HG02938 (cell line): ENCODE results near the gene TMEM43.

Experiments
- ATAC-seq: cut with Tn5 transposase; IDR thresholded peaks from one replicate; pipeline ENCODE4 v1.9.1; 2021; ENCODE audit warnings: mild to moderate bottlenecking, moderate library complexity; ENCODE audit not compliant: unreplicated experiment

The TMEM43 gene

DNA sequence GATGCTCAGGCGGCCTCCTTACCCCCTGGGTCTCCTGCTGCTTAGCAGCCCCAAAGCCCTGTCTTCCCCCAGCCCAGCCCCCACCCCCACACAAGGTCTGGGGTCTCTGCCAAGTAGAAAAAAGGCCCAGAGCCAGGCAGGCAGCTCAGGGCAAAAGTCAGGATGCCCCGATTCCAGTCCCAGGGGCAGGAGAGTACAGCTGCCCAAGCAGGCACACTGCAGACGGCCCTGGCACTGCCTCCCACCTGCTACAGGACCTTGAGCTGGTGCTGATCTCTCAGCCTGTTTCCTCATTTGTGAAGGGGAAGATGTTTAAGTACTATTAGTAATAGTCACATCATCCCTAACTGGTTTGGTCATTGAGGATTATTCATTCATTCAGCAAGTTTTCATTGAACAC is 12.6 kb downstream of the TMEM43 start:
- no peak for ATAC-seq

DNA sequence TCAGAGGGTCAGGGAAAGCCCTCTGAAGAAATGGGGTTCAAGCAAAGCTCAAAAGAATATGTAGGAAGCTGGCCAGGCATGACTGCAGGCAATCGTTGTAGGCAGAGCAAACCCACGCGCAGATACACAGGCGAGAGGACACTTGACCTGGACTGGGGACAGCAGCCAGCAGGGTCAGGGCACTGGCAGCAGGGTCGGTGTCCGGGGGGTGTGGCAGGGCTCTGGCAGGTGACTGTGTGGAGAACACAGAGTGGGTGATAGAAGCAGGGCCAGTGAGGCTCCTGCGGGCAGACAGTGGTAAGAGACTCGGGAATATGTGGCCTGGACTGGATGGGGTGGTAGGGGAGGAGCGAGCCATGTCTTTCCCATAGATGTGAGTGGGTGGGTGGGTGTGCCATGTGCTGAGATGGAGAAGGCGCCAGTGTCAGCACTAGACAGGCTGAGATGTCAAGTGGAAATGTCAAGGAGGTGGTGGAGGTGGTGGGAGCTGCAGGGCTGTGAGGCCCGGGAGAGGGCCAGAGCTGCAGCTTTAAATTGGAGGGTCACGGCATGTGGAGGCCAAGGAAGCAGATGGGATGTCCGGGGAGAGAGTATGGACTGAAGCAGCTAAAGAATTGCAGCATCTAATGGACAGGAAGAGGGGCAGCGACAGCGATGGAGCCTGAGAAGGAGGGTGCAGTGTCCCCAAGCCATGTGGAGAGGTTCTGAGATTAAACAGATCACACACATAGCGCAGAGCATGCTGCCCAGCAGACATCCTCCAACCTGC is 13.4 kb downstream of the TMEM43 start:
- ATAC-seq, result no peak

DNA sequence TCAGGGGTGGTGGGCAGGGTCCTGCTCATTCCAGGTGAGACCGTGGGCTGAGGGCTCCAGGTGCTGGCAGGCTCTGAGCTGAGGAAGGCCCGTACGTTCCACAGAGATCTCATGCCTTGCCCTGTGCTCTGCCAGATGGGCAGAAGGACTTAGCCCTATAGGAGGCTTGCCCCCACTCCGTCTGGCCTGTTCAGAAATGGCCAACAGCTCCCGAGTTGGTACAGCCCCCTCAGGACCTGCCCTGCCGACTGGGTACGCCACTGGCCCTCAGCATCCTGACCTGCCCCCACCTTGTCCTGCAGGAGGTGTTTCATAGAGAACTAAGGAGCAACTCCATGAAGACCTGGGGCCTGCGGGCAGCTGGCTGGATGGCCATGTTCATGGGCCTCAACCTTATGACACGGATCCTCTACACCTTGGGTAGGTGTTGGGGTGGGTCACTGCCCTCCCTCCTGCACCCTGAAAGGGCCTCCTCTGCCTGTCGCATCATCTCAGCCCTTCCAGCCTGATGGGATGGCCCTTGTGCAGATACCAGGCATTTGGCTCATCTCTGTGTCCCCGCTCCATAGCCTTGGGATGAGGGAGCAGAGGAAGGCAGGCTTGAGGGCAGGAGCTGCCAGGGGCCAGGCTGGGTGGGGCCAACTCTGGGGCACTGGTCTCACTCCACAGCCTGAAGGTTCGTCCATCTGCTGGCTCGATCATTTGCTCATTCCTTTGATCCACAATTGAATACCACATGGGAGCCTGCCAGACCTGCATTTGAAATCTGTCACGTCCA is 14.2 kb downstream of the TMEM43 start:
- no peak for ATAC-seq

- ATAC-seq, result no peak
Measured at GRCh38 chr3:14139771-14140170, 14.9 kb downstream of the TMEM43 start.

DNA sequence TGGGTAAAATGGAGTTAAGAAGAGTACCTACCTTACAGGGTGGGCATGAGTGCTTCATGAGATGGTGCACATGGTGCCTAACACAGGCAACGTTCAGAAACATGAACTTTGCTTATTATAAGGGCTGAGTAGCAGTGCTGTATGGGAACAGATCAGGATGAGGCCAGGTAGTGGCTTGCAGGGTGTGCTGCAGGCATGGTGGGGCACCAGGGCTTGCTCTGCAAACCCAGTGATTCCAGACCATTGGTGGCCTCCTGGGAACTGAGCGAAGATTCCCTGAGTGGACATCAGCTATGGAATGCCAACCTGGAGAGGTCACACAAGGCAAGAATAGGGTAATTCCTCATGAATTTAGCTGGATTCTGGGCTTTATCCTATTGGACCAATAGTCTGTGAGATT is 15.8 kb downstream of the TMEM43 start:
- no peak for ATAC-seq

- ATAC-seq, result no peak
Measured at GRCh38 chr3:14141144-14141543, 16.3 kb downstream of the TMEM43 start.

DNA sequence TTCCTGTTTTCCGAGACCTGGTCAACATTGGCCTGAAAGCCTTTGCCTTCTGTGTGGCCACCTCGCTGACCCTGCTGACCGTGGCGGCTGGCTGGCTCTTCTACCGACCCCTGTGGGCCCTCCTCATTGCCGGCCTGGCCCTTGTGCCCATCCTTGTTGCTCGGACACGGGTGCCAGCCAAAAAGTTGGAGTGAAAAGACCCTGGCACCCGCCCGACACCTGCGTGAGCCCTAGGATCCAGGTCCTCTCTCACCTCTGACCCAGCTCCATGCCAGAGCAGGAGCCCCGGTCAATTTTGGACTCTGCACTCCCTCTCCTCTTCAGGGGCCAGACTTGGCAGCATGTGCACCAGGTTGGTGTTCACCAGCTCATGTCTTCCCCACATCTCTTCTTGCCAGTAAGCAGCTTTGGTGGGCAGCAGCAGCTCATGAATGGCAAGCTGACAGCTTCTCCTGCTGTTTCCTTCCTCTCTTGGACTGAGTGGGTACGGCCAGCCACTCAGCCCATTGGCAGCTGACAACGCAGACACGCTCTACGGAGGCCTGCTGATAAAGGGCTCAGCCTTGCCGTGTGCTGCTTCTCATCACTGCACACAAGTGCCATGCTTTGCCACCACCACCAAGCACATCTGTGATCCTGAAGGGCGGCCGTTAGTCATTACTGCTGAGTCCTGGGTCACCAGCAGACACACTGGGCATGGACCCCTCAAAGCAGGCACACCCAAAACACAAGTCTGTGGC is 16.9 kb downstream of the TMEM43 start:
- ATAC-seq, result no peak

DNA sequence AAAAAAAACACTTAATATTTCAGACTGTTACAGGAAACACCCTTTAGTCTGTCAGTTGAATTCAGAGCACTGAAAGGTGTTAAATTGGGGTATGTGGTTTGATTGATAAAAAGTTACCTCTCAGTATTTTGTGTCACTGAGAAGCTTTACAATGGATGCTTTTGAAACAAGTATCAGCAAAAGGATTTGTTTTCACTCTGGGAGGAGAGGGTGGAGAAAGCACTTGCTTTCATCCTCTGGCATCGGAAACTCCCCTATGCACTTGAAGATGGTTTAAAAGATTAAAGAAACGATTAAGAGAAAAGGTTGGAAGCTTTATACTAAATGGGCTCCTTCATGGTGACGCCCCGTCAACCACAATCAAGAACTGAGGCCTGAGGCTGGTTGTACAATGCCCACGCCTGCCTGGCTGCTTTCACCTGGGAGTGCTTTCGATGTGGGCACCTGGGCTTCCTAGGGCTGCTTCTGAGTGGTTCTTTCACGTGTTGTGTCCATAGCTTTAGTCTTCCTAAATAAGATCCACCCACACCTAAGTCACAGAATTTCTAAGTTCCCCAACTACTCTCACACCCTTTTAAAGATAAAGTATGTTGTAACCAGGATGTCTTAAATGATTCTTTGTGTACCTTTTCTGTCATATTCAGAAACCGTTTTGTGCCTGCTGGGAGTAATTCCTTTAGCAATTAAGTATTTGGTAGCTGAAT is 17.9 kb downstream of the TMEM43 start:
- ATAC-seq, result no peak

DNA sequence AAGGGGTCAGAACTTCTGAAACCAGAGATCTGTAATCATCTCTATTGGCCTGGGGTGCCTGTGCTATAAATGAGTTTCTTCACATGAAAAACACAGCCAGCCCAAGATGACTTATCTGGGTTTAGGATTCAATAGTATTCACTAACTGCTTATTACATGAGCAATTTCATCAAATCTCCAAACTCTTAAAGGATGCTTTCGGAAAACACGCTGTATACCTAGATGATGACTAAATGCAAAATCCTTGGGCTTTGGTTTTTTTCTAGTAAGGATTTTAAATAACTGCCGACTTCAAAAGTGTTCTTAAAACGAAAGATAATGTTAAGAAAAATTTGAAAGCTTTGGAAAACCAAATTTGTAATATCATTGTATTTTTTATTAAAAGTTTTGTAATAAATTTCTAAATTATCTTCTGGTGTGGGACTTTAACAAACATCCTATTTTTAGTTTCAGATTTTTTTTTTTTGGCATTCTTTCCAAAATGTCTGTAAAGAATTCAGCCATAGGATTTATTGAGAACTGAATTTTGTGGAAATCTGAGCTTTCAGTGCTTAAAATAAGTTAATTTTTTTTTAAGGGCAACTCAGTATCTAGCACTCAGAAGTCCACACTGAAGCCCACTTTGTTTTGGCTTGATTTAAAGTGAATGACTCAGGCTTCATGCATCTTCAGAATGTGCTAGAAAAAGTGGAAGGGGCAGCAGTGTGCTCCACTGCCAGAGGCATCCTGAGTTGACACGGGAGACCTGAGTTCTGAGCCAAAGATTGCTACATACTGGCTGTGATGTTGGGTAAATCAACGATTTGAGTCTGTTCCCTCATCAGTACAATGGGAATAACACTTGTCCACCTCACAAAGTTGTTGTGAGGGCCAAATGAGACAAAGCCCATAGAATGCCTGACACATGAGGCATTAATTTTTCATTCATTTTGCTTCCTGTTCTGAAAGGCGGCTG is 18.7 kb downstream of the TMEM43 start:
- no peak for ATAC-seq

GRCh38 chr3:14144423-14145075 is 19.7 kb downstream of the TMEM43 start:
- peak; percentile 89 for ATAC-seq

DNA sequence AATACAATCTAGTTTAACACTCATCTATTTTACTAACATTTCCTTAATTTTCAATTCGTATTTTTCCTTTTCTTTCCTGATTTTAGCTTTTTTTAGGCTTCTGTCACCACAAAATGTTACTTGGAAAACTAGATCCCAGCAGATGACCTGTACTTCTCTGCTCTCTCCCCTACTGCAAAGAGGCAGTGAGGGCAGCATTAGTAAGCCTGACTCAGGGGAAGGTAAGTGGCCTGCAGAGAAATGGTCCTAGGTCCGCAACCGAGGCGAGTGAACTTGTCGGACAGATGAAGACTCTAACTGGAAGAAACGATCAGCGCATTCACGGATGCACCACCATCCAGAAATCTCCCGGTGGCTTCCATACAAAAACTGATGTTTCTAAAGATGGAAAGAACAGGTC is 20.4 kb downstream of the TMEM43 start:
- ATAC-seq, result no peak

DNA sequence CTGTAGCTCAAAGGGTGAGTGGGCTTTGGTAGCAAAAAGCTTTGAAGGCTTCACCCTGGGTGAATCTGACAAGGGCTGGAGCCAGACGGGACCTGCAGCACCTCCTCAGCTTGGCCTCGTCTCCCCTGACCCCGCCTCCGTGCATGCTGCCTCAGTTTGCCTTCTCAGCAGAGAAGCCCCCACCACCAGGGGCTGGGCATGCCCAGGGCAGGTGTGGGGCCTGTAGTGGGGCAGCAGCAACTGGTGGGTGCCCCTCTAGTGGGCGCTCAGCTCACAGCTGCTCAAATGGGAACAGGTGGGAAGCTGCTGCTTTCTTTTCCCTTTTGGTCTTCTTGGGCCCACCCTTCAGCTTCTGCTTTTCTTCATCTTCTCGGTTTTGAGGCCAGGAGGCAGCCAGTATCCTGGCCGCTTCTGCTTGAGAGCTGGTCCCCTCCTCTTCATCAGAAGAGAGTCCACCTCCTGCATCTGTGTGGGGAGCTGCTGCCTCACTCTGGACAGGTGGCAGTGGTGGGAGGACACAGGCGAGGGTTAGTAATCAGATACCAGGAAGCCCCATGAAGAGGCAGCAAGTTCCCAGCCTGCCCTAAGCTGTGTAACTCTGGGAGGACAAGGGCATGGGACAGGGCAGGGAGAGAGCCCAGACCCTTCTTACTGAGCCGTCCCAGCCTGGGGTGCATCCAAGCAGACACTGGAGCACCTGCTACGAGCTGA is 21.0 kb downstream of the TMEM43 start:
- ATAC-seq, result no peak

- no peak for ATAC-seq
Measured at GRCh38 chr3:14146381-14147065, 21.7 kb downstream of the TMEM43 start.

DNA sequence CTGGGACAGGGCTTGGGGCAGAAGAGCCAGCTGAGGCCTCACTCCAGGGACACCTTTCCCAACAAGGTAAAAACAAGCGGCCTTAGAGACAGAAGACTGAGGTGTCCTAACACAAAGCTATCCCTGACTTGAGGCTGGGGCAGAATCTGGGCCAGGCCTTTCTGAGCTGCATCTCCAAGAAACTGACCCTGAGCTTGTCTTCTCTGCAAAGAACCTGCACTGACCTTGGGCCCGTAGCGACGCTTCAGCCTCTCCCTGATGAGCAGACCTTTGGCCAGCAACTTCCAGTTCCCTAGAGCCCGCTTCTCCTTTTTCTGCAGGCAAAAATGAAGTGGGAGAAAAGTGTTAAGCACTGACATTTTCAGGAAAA is 22.2 kb downstream of the TMEM43 start:
- no peak for ATAC-seq

DNA sequence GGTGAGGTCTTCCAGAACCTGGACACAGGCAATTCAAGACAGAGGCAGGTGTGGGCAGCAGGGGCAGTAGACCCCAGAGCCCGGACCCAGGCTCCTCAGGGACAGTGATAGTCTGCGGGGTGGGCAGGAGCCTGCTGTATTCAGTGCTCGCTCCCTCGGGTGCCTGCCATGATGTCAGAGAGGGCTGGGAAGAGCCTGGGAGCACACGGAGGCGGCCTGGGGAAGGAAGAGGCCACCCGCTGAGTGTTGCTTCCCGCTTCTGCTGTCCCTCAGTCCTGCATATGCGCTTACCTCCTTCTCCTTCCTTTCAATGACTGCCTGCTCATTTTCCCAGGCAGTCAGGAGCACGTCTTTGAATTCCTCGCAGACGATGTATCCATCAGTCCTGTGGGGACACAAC is 22.8 kb downstream of the TMEM43 start:
- no peak for ATAC-seq

DNA sequence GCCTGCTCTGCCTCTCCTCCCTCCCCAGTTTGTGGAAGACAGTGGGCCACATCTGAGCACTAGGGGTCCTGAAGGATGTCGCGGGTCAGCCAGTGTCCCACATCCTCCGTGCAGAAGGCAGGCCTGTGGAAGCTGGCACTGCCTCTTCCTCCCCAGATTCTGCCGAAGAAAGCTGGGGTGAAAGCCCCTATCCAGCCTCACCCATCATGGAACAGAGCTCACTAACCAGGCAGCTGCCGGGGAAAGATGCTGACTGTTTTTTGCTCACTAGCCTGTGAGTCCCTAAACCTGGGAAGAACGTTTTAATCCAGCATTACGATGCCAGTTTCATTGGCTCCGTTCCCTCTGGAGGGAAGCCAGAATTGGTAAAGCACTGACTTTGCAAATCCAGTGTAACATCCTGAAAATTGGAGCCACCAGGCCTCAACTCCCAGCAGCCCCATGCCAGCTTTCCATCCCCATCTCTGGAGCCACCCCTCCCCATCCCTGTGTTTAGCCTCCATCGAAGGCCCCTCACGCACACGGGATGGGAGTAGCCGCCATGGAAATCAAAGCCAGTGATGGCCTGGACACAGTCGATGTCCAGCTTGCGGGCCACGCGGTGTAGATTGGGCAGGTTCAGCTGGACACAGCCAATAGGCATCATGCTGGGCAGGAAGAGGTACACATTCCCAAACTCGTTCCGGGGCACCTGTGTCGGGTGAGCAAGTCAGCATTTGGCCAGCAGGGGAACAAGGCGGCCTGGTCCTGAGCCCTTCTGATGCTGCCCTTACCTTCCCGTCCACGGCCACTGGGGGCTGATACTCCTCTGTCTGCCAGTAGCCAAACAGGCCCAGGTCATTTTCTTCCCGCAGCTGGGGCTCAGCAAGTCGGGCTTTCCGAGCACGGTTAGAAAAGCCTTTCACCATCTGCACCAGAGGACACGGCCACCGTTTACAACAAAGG is 23.5 kb downstream of the TMEM43 start:
- no peak for ATAC-seq

GRCh38 chr3:14150078-14150477 is 25.2 kb downstream of the TMEM43 start:
- no peak for ATAC-seq
